GM12878 (cell line): ENCODE data around the gene ADGRL3. TPM values are rescaled to one million over a fixed set of nuclear protein-coding genes. Genes with fewer than 3 reads are reported as not detected.

Source experiments
- ATAC-seq: fragments of 200-7000 bp; cut with Tn5 transposase; 3 replicates; pipeline ENCODE4 v1.9.1; 2020; ENCODE audit warnings: mild to moderate bottlenecking, moderate library complexity
- BruUV-seq: library from RNA; stranded (reverse); fragments of 400-500 nt; replicated peaks from 2 replicates; lab custom pipeline; 2021; lab: Mats Ljungman, UMichigan
- CTCF ChIA-PET: fragments of 300-600 bp; sonication (Branson Sonifier 250); formaldehyde crosslinking; extraction: SDS; loops from one replicate; lab custom pipeline; 2021; ENCODE audit warnings: inconsistent platforms; lab: Yijun Ruan, JAX
- POLR2A ChIA-PET: fragments of 350-600 bp; formaldehyde crosslinking; extraction: SDS; loops from one replicate; lab custom pipeline; 2021; ENCODE audit warnings: inconsistent platforms; lab: Charles Lee
- RAD21 ChIA-PET: fragments of 300-600 bp; sonication (Branson Sonifier 250); formaldehyde crosslinking; loops from one replicate; lab custom pipeline; 2023; ENCODE audit warnings: antibody characterized with exemption; ENCODE audit not compliant: unreplicated experiment; lab: Charles Lee
- SMC1A ChIA-PET: fragments of 300-600 bp; sonication (Branson Sonifier 250); formaldehyde crosslinking; loops from one replicate; lab custom pipeline; 2023; ENCODE audit not compliant: unreplicated experiment, uncharacterized antibody; lab: Charles Lee
- DNase-seq: peaks from one replicate; pipeline ENCODE4 v3.0.0-alpha.2; 2011; ENCODE audit warnings: low read depth, low spot score
- FAIRE-seq: peaks from 3 replicates; lab custom pipeline; 2011; peaks lifted over from hg19 to GRCh38; lab: Jason Lieb, UNC
- H2AFZ ChIP-seq: 2 replicates; pipeline ENCODE4 v1.6.0; 2011; ENCODE audit warnings: low read depth, low read length, control low read depth; ENCODE audit not compliant: control insufficient read depth
- H3K27ac ChIP-seq: 2 replicates; pipeline ENCODE4 v1.5.1; 2011; ENCODE audit warnings: control low read depth; ENCODE audit not compliant: control insufficient read depth, insufficient read depth
- H3K27me3 ChIP-seq, 2 experiments: replicated peaks in 1 of 2; 2 replicates each; pipeline versions ENCODE4 v1.6.0 to v1.6.1; 2011; ENCODE audit warnings: low read length in 1 of 2; ENCODE audit not compliant: control insufficient read depth in 2 of 2, insufficient read depth in 2 of 2
- H3K36me3 ChIP-seq, 2 experiments: 2 replicates each; pipeline ENCODE4 v1.5.1; 2011; ENCODE audit warnings: low read length in 1 of 2; ENCODE audit not compliant: control insufficient read depth in 2 of 2, insufficient read depth in 2 of 2
- H3K4me1 ChIP-seq: 2 replicates; pipeline ENCODE4 v1.6.1; 2011; ENCODE audit warnings: mild to moderate bottlenecking, low read length, moderate library complexity, mixed read lengths; ENCODE audit not compliant: control insufficient read depth, insufficient read depth
- H3K4me2 ChIP-seq: 2 replicates; pipeline ENCODE4 v1.6.0; 2011; ENCODE audit warnings: control low read depth; ENCODE audit not compliant: control insufficient read depth, insufficient read depth
- H3K4me3 ChIP-seq: fragments of 200-600 bp; sonication (generic); 2 replicates; pipeline ENCODE4 v1.5.1; 2016
- H3K79me2 ChIP-seq: 2 replicates; pipeline ENCODE4 v1.6.0; 2011; ENCODE audit warnings: low read length; ENCODE audit not compliant: control insufficient read depth, insufficient read depth
- H3K9ac ChIP-seq: 2 replicates; pipeline ENCODE4 v1.8.0; 2011; ENCODE audit warnings: low read length, control low read depth, mixed read lengths; ENCODE audit not compliant: control insufficient read depth, insufficient read depth
- H3K9me3 ChIP-seq: replicated peaks from 3 replicates; pipeline ENCODE4 v1.5.1; 2011; ENCODE audit warnings: mild to moderate bottlenecking, low read length; ENCODE audit not compliant: control insufficient read depth, insufficient read depth
- H4K20me1 ChIP-seq: 2 replicates; pipeline ENCODE4 v1.6.0; 2011; ENCODE audit not compliant: control insufficient read depth, insufficient read depth
- ASH2L ChIP-seq: fragments of 300-600, 200-600 bp; sonication (generic); IDR thresholded peaks from 2 replicates; pipeline ENCODE4 v1.6.1; 2017; ENCODE audit warnings: low read depth, mild to moderate bottlenecking, borderline replicate concordance
- EGR1 ChIP-seq, 2 experiments: IDR thresholded peaks; 1 replicate in 1 of 2; 2 replicates in 1 of 2; pipeline ENCODE4 v1.6.1; 2011 to 2012; ENCODE audit warnings: low read depth in 2 of 2, low read length in 2 of 2, borderline replicate concordance in 1 of 2, mild to moderate bottlenecking in 1 of 2, moderate library complexity in 1 of 2
- GATAD2B ChIP-seq: fragments of 450-650 bp; conservative IDR thresholded peaks from 2 replicates; pipeline ENCODE4 v1.6.1; 2017; ENCODE audit warnings: low read depth, mild to moderate bottlenecking, moderate library complexity
- HCFC1 ChIP-seq: fragments of 150-350 bp; IDR thresholded peaks from 2 replicates; pipeline ENCODE4 v1.6.1; 2014; ENCODE audit warnings: low read length
- IKZF1 ChIP-seq: fragments of 450-650 bp; conservative IDR thresholded peaks from 2 replicates; pipeline ENCODE4 v1.6.1; 2017; ENCODE audit warnings: antibody characterized with exemption, mild to moderate bottlenecking
- LARP7 ChIP-seq: fragments of 450-650 bp; IDR thresholded peaks from 2 replicates; pipeline ENCODE4 v1.6.1; 2017; ENCODE audit warnings: mild to moderate bottlenecking
- MEF2A ChIP-seq: IDR thresholded peaks from 2 replicates; pipeline ENCODE4 v1.6.1; 2011; ENCODE audit warnings: low read depth, mild to moderate bottlenecking, low read length, moderate library complexity; ENCODE audit not compliant: insufficient read depth
- MYB ChIP-seq: fragments of 150-350 bp; IDR thresholded peaks from 2 replicates; pipeline ENCODE4 v1.6.1; 2014; ENCODE audit warnings: mild to moderate bottlenecking, low read depth, low read length, borderline replicate concordance
- NR2F1 ChIP-seq: fragments of 450-650 bp; conservative IDR thresholded peaks from 2 replicates; pipeline ENCODE4 v1.6.1; 2017; ENCODE audit warnings: mild to moderate bottlenecking
- RELA ChIP-seq: fragments of 450-650 bp; IDR thresholded peaks from 2 replicates; pipeline ENCODE4 v1.8.0; 2014; ENCODE audit warnings: borderline replicate concordance; ENCODE audit not compliant: partially characterized antibody
- SREBF2 ChIP-seq: IDR thresholded peaks from 2 replicates; pipeline ENCODE4 v1.6.1; 2012; ENCODE audit warnings: mild to moderate bottlenecking, low read length
- TCF7 ChIP-seq: IDR thresholded peaks from 2 replicates; pipeline ENCODE4 v1.6.1; 2014; ENCODE audit warnings: antibody characterized with exemption, borderline replicate concordance
- ZNF24 ChIP-seq: fragments of 450-650 bp; IDR thresholded peaks from 2 replicates; pipeline ENCODE4 v1.6.1; 2017; ENCODE audit warnings: antibody characterized with exemption, mild to moderate bottlenecking
- ZSCAN29 ChIP-seq: fragments of 450-650 bp; IDR thresholded peaks from 2 replicates; pipeline ENCODE4 v1.6.1; 2017; ENCODE audit warnings: mild to moderate bottlenecking, moderate library complexity
- ZZZ3 ChIP-seq: IDR thresholded peaks from 2 replicates; pipeline ENCODE4 v1.6.1; 2011; ENCODE audit warnings: low read depth; ENCODE audit not compliant: control insufficient read depth, insufficient read length
- WGBS: methylation state at CpG from one replicate; pipeline ENCODE4 v1.1.6; 2016; ENCODE audit warnings: low lambda C conversion rate; ENCODE audit not compliant: insufficient replicate concordance, insufficient coverage; ENCODE audit errors: missing lambda C conversion rate; 5-methylcytosine and 5-hydroxymethylcytosine counted together
- in situ Hi-C: fragments of 300-500 bp; cut with MboI; formaldehyde crosslinking; loops from 9 replicates; pipeline ENCODE4 v1.14.3; 2018; ENCODE audit warnings: mixed read lengths
- intact Hi-C: fragments of 100-400 bp; cut with micrococcal nuclease; formaldehyde crosslinking; loops from one replicate; pipeline ENCODE4 v1.14.2; 2022; ENCODE audit not compliant: unreplicated experiment
- polyA plus RNA-seq, 11 experiments: library from polyadenylated mRNA; depleted of rRNA in 4 of 11; unstranded in 6 of 11; stranded (reverse) in 5 of 11; fragments of >200 nt; fragmentation: Nextera tagmentation in 4 of 11; fragmentation: Illumina TruSeq in 1 of 11; extraction: Ambion mirVana in 4 of 11; extraction: Trizol in 1 of 11; gene quantifications; 1 replicate in 1 of 11; 2 replicates in 10 of 11; pipeline versions ENCODE4 v1.2.1 to v1.2.3, GENCODE V29; 2011 to 2016; ENCODE audit warnings: inconsistent platforms in 2 of 11, missing spikeins in 2 of 11, low read depth in 1 of 11
- total RNA-seq, 4 experiments: library from RNA; depleted of rRNA in 3 of 4; stranded (reverse); fragments of >200 nt in 3 of 4; fragmentation: Illumina TruSeq in 1 of 4; extraction: Trizol in 1 of 4; gene quantifications; 2 replicates each; pipeline versions ENCODE4 v1.2.1 to v1.2.3, GENCODE V29; 2013 to 2021
- TF ChIP-seq, protein P1 (sequence below): fragments of 450-650 bp; conservative IDR thresholded peaks from 2 replicates; pipeline ENCODE4 v1.6.1; 2017; ENCODE audit warnings: mild to moderate bottlenecking, moderate library complexity
- TF ChIP-seq, protein P2 (sequence below): fragments of 450-650 bp; formaldehyde crosslinking; IDR thresholded peaks from 2 replicates; pipeline ENCODE4 v1.4.0; 2020; ENCODE audit warnings: mild to moderate bottlenecking, moderate library complexity
- TF ChIP-seq, protein P3 (sequence below): IDR thresholded peaks from 2 replicates; pipeline ENCODE4 v1.6.1; 2011; ENCODE audit warnings: low read depth, mild to moderate bottlenecking, low read length, moderate library complexity, borderline replicate concordance; ENCODE audit errors: extremely low read depth
- TF ChIP-seq, protein P4 (sequence below): IDR thresholded peaks from 2 replicates; pipeline ENCODE4 v1.6.1; 2011; ENCODE audit warnings: low read depth, low read length, improper control_type of control experiment, borderline replicate concordance

The ADGRL3 gene
- total and polyA plus RNA-seq, 10 of the 15 experiments (the other 5 are each of a cell fraction or from before 2014, with no cell fraction given): 1.1 TPM; not detected in 9

DNA sequence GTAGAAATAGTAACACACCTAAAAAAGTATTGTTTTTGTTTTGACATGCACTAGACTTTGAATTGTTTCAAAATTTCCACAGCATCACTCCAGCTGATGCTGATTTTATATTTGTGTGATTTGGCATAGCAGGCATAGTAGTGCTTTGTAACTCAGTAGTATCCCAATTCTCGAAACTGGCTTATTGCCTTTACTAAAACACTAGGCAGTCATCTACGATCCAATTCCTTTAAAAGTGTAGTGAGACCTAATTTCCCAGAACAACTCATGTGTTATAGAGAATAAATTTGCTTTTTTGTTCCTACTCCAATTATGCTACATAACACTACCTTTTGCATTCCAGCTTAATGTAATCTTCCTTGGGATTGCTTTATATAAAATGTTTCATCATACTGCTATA, 797.7 kb downstream of the ADGRL3 start:
- no peaks in the 10 kb centered on the region for H3K36me3 ChIP-seq
- ChIA-PET POLR2A (no interaction called here), RAD21 (no interaction called here), SMC1A (interaction anchor here (0.7 kb wide), 1 partner anchor 9 kb away, joined by 3 read pairs; no protein-coding TSS in a partner anchor), CTCF (no interaction called here)
- no peaks in the 10 kb centered on the region for H3K9me3 ChIP-seq
- FAIRE-seq (no peak), DNase-seq (no peak), ATAC-seq (no peak)
- in situ Hi-C loops: no loop called here
- no peak overlapping the region for H3K4me2 ChIP-seq
- no peak overlapping the region for H3K27ac ChIP-seq
- no peaks in the 10 kb centered on the region for H3K79me2 ChIP-seq
- no peaks in the 10 kb centered on the region for H3K4me1 ChIP-seq
- H2AFZ ChIP-seq: no peak overlapping the region
- TF ChIP-seq, protein P1, sequence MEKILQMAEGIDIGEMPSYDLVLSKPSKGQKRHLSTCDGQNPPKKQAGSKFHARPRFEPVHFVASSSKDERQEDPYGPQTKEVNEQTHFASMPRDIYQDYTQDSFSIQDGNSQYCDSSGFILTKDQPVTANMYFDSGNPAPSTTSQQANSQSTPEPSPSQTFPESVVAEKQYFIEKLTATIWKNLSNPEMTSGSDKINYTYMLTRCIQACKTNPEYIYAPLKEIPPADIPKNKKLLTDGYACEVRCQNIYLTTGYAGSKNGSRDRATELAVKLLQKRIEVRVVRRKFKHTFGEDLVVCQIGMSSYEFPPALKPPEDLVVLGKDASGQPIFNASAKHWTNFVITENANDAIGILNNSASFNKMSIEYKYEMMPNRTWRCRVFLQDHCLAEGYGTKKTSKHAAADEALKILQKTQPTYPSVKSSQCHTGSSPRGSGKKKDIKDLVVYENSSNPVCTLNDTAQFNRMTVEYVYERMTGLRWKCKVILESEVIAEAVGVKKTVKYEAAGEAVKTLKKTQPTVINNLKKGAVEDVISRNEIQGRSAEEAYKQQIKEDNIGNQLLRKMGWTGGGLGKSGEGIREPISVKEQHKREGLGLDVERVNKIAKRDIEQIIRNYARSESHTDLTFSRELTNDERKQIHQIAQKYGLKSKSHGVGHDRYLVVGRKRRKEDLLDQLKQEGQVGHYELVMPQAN: no peak
- no peak for TF ChIP-seq GATAD2B
- no peak for TF ChIP-seq ASH2L
- TF ChIP-seq, protein P2, sequence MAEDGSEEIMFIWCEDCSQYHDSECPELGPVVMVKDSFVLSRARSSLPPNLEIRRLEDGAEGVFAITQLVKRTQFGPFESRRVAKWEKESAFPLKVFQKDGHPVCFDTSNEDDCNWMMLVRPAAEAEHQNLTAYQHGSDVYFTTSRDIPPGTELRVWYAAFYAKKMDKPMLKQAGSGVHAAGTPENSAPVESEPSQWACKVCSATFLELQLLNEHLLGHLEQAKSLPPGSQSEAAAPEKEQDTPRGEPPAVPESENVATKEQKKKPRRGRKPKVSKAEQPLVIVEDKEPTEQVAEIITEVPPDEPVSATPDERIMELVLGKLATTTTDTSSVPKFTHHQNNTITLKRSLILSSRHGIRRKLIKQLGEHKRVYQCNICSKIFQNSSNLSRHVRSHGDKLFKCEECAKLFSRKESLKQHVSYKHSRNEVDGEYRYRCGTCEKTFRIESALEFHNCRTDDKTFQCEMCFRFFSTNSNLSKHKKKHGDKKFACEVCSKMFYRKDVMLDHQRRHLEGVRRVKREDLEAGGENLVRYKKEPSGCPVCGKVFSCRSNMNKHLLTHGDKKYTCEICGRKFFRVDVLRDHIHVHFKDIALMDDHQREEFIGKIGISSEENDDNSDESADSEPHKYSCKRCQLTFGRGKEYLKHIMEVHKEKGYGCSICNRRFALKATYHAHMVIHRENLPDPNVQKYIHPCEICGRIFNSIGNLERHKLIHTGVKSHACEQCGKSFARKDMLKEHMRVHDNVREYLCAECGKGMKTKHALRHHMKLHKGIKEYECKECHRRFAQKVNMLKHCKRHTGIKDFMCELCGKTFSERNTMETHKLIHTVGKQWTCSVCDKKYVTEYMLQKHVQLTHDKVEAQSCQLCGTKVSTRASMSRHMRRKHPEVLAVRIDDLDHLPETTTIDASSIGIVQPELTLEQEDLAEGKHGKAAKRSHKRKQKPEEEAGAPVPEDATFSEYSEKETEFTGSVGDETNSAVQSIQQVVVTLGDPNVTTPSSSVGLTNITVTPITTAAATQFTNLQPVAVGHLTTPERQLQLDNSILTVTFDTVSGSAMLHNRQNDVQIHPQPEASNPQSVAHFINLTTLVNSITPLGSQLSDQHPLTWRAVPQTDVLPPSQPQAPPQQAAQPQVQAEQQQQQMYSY (CRISPR knock-in tag): no peak
- TF ChIP-seq, protein P3, sequence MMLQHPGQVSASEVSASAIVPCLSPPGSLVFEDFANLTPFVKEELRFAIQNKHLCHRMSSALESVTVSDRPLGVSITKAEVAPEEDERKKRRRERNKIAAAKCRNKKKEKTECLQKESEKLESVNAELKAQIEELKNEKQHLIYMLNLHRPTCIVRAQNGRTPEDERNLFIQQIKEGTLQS: no peak
- no peak for TF ChIP-seq SREBF2
- TF ChIP-seq ZZZ3: no peak
- TF ChIP-seq RELA: no peak
- no peak for TF ChIP-seq NR2F1
- no peak for TF ChIP-seq LARP7
- no peak for TF ChIP-seq MYB
- no peak for TF ChIP-seq IKZF1
- no peak for TF ChIP-seq MEF2A
- TF ChIP-seq, protein P4, sequence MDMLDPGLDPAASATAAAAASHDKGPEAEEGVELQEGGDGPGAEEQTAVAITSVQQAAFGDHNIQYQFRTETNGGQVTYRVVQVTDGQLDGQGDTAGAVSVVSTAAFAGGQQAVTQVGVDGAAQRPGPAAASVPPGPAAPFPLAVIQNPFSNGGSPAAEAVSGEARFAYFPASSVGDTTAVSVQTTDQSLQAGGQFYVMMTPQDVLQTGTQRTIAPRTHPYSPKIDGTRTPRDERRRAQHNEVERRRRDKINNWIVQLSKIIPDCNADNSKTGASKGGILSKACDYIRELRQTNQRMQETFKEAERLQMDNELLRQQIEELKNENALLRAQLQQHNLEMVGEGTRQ: no peak
- TF ChIP-seq EGR1 (IDR thresholded peaks at IDR 0.05; ENCODE audit: borderline replicate concordance in 1 of 2, low read depth in 2 of 2, low read length in 2 of 2): no peak
- no peak for TF ChIP-seq TCF7
- TF ChIP-seq HCFC1: no peak
- TF ChIP-seq ZSCAN29: no peak
- TF ChIP-seq ZNF24: no peak
- H3K27me3 ChIP-seq: no peaks in the 10 kb centered on the region
- H3K4me3 ChIP-seq: no peak overlapping the region
- 25% methylated on average over 2 of the region's 2 CpGs for WGBS
- H3K9ac ChIP-seq: no peak overlapping the region
- intact Hi-C loops: no loop called here
- H4K20me1 ChIP-seq: no peaks in the 10 kb centered on the region
- BruUV-seq: no TSS peak
